ENCODE data around the gene CTCF.

DNA sequence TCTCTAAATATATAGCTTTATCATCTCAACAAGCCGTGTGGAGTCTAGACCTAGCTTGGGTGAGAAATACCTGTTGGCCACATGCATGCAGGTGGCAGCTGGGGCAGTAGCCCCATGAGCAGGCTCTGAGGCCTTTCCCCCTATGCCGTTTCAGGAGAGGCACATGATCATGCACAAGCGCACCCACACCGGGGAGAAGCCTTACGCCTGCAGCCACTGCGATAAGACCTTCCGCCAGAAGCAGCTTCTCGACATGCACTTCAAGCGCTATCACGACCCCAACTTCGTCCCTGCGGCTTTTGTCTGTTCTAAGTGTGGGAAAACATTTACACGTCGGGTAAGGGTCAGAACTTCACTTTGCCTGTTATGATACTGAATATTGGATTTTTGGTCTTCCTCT lies 65.9 kb downstream of the CTCF start:
- TF ChIP-seq LEF1 (IDR thresholded peaks at IDR 0.05; ENCODE audit: borderline replicate concordance) (no peak), FOXM1 (IDR thresholded peaks at IDR 0.05; ENCODE audit: borderline replicate concordance) (no peak), SUZ12 (IDR thresholded peaks at IDR 0.05) (no peak), FOXK2 (IDR thresholded peaks at IDR 0.05) (no peak), SP1 (IDR thresholded peaks at IDR 0.05) (no peak), L3MBTL2 (conservative IDR thresholded peaks at IDR 0.05) (no peak), ZNF384 (IDR thresholded peaks at IDR 0.05) (no peak), NFRKB (IDR thresholded peaks at IDR 0.05) (no peak)
- TF ChIP-seq, protein P1, sequence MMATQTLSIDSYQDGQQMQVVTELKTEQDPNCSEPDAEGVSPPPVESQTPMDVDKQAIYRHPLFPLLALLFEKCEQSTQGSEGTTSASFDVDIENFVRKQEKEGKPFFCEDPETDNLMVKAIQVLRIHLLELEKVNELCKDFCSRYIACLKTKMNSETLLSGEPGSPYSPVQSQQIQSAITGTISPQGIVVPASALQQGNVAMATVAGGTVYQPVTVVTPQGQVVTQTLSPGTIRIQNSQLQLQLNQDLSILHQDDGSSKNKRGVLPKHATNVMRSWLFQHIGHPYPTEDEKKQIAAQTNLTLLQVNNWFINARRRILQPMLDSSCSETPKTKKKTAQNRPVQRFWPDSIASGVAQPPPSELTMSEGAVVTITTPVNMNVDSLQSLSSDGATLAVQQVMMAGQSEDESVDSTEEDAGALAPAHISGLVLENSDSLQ (IDR thresholded peaks at IDR 0.05): no peak
